BLaER1 treated with 17β-estradiol and CSF1 and Interleukin-3, amounts not matched to agents 10 nM and 100 nM (cell line): ENCODE results near the gene NKX2-1.
"Not testable (repeated sequence)": the region's sequence is repeated elsewhere in the genome, so short reads cannot be mapped to it uniquely, and the experiment has no call there.

Experiments used
- H3K27ac ChIP-seq, 11 experiments: shearing (Covaris generic); formaldehyde crosslinking; 2 replicates each; pipeline ENCODE4 v1.8.1; 2022
- H3K27me3 ChIP-seq, 11 experiments: shearing (Covaris generic); formaldehyde crosslinking; 2 replicates each; pipeline ENCODE4 v1.8.1; 2022
- H3K36me3 ChIP-seq, 11 experiments: shearing (Covaris generic); formaldehyde crosslinking; 2 replicates each; pipeline ENCODE4 v1.8.1; 2022
- H3K4me1 ChIP-seq, 10 experiments: shearing (Covaris generic); formaldehyde crosslinking; 2 replicates each; pipeline ENCODE4 v1.8.1; 2022
- H3K4me2 ChIP-seq, 11 experiments: shearing (Covaris generic); formaldehyde crosslinking; 2 replicates each; pipeline ENCODE4 v1.8.1; 2022
- H3K4me3 ChIP-seq, 10 experiments: shearing (Covaris generic); formaldehyde crosslinking; 2 replicates each; pipeline ENCODE4 v1.8.1; 2022
- H3K9ac ChIP-seq, 11 experiments: shearing (Covaris generic); formaldehyde crosslinking; 2 replicates each; pipeline ENCODE4 v1.8.1; 2022
- H3K9me3 ChIP-seq, 11 experiments: shearing (Covaris generic); formaldehyde crosslinking; replicated peaks in 1 of 11; 2 replicates each; pipeline ENCODE4 v1.8.1; 2022
- H4K20me1 ChIP-seq, 11 experiments: shearing (Covaris generic); formaldehyde crosslinking; 2 replicates each; pipeline ENCODE4 v1.8.1; 2022
- Cebpa-rat ChIP-seq, 11 experiments: shearing (Covaris generic); IDR thresholded peaks; 2 replicates each; pipeline ENCODE4 v1.8.1; 2022

The NKX2-1 gene

GRCh38 chr14:36519431-36520321, at the start of gene NKX2-1:
Gene NKX2-1 (minus strand): TSS chr14:36520232. CDS start chr14:36520129, 103 bp downstream.
- Histone ChIP-seq H3K27me3 (peaks cover 0 to 4% (median 0%) of the 10 kb centered on the region in 11 experiments; a peak in 6 of 22 replicates), H3K4me3 (peak within 1 kb of the TSS in 1 of 10 experiments; percentile 19; a peak in 3 of 20 replicates), H4K20me1 (no peaks in the 10 kb centered on the region), H3K4me1 (no peaks in the 10 kb centered on the region), H3K4me2 (no peak within 1 kb of the TSS), H3K9me3 (peaks cover 81 to 90% (median 85%) of the 10 kb centered on the region in 11 experiments), H3K36me3 (no peaks in the 10 kb centered on the region), H3K27ac (no peak within 1 kb of the TSS), H3K9ac (no peak within 1 kb of the TSS)
- TF ChIP-seq Cebpa-rat (IDR thresholded peaks at IDR 0.05): no peak

- Histone ChIP-seq H3K4me3 (no peak overlapping the region), H3K27ac (no peak overlapping the region), H3K36me3 (no peaks in the 10 kb centered on the region), H3K4me2 (no peak overlapping the region), H3K4me1 (no peaks in the 10 kb centered on the region), H3K9ac (no peak overlapping the region), H3K9me3 (no peaks in the 10 kb centered on the region), H3K27me3 (no peaks in the 10 kb centered on the region), H4K20me1 (no peaks in the 10 kb centered on the region)
- no peak for TF ChIP-seq Cebpa-rat (IDR thresholded peaks at IDR 0.05)
These were observed 36.9 kb upstream of the NKX2-1 start for GRCh38 chr14:36556811-36557433.

GRCh38 chr14:36555998-36556743, 36.1 kb upstream of the NKX2-1 start:
- Histone ChIP-seq H3K9ac (0 out of 22 replicates have a peak overlapping the region, but pooled peaks of 1 of the 11 experiments have one; percentile 1), H3K27me3 (no peaks in the 10 kb centered on the region), H3K27ac (no peak overlapping the region), H3K9me3 (no peaks in the 10 kb centered on the region), H4K20me1 (no peaks in the 10 kb centered on the region), H3K4me2 (no peak overlapping the region), H3K4me3 (no peak overlapping the region), H3K4me1 (no peaks in the 10 kb centered on the region), H3K36me3 (no peaks in the 10 kb centered on the region)
- no peak for TF ChIP-seq Cebpa-rat (IDR thresholded peaks at IDR 0.05)

- Histone ChIP-seq H4K20me1 (no peaks in the 10 kb centered on the region), H3K4me2 (no peak overlapping the region), H3K27ac (no peak overlapping the region), H3K9ac (no peak overlapping the region), H3K27me3 (no peaks in the 10 kb centered on the region), H3K9me3 (no peaks in the 10 kb centered on the region), H3K4me1 (no peaks in the 10 kb centered on the region), H3K36me3 (no peaks in the 10 kb centered on the region), H3K4me3 (no peak overlapping the region)
- no peak for TF ChIP-seq Cebpa-rat (IDR thresholded peaks at IDR 0.05)
These were observed 33.7 kb upstream of the NKX2-1 start for GRCh38 chr14:36553656-36554260.

GRCh38 chr14:36550899-36551298, 30.9 kb upstream of the NKX2-1 start:
- Histone ChIP-seq H3K27ac (no peak overlapping the region), H3K4me3 (no peak overlapping the region), H3K36me3 (no peaks in the 10 kb centered on the region), H3K4me2 (no peak overlapping the region), H3K9me3 (no peaks in the 10 kb centered on the region), H3K4me1 (no peaks in the 10 kb centered on the region), H4K20me1 (no peaks in the 10 kb centered on the region), H3K9ac (no peak overlapping the region), H3K27me3 (no peaks in the 10 kb centered on the region)
- TF ChIP-seq Cebpa-rat (IDR thresholded peaks at IDR 0.05): no peak

GRCh38 chr14:36544280-36544679, 24.2 kb upstream of the NKX2-1 start:
- peaks cover 0 to 11% (median 8%) of the 10 kb centered on the region in 11 experiments; a peak in 12 of 22 replicates for H3K9me3 ChIP-seq
- not testable (repeated sequence) for H3K36me3 ChIP-seq, H3K4me3 ChIP-seq, H3K4me2 ChIP-seq, H3K27me3 ChIP-seq, H3K4me1 ChIP-seq, H3K27ac ChIP-seq, H4K20me1 ChIP-seq, H3K9ac ChIP-seq

GRCh38 chr14:36538051-36538450, 18.0 kb upstream of the NKX2-1 start:
- no peaks in the 10 kb centered on the region for H3K4me1 ChIP-seq
- H3K4me3 ChIP-seq: no peak overlapping the region
- no peak overlapping the region for H3K27ac ChIP-seq
- peaks cover 7 to 14% (median 9%) of the 10 kb centered on the region in 11 experiments; a peak in 14 of 22 replicates for H3K9me3 ChIP-seq
- H3K36me3 ChIP-seq: no peaks in the 10 kb centered on the region
- no peaks in the 10 kb centered on the region for H4K20me1 ChIP-seq
- no peaks in the 10 kb centered on the region for H3K27me3 ChIP-seq
- no peak overlapping the region for H3K4me2 ChIP-seq
- H3K9ac ChIP-seq: no peak overlapping the region
- TF ChIP-seq Cebpa-rat (IDR thresholded peaks at IDR 0.05): no peak

- Histone ChIP-seq H3K9me3 (peaks cover 11 to 31% (median 18%) of the 10 kb centered on the region in 11 experiments), H3K36me3 (no peaks in the 10 kb centered on the region), H3K4me3 (no peak overlapping the region), H4K20me1 (no peaks in the 10 kb centered on the region), H3K27ac (no peak overlapping the region), H3K4me1 (no peaks in the 10 kb centered on the region), H3K27me3 (no peaks in the 10 kb centered on the region; a peak in 1 of 22 replicates), H3K4me2 (no peak overlapping the region), H3K9ac (no peak overlapping the region)
- no peak for TF ChIP-seq Cebpa-rat (IDR thresholded peaks at IDR 0.05)
These were observed 9.0 kb upstream of the NKX2-1 start for GRCh38 chr14:36529062-36529461.

GRCh38 chr14:36525746-36526099, 5.7 kb upstream of the NKX2-1 start:
- no peak overlapping the region for H3K9ac ChIP-seq
- no peaks in the 10 kb centered on the region for H3K4me1 ChIP-seq
- no peaks in the 10 kb centered on the region for H3K36me3 ChIP-seq
- no peak overlapping the region for H3K27ac ChIP-seq
- H3K27me3 ChIP-seq: peaks cover 0 to under 1% (median 0%) of the 10 kb centered on the region in 11 experiments; a peak in 2 of 22 replicates
- H3K4me2 ChIP-seq: no peak overlapping the region
- peaks cover 45 to 64% (median 51%) of the 10 kb centered on the region in 11 experiments for H3K9me3 ChIP-seq
- H3K4me3 ChIP-seq: no peak overlapping the region
- TF ChIP-seq Cebpa-rat (IDR thresholded peaks at IDR 0.05): no peak
- H4K20me1 ChIP-seq: no peaks in the 10 kb centered on the region
